ENCODE results near the gene ELANE. TPM values are rescaled to one million over a fixed set of nuclear protein-coding genes. Genes with fewer than 3 reads are reported as not detected.
"Not testable (repeated sequence)": the region's sequence is repeated elsewhere in the genome, so short reads cannot be mapped to it uniquely, and the experiment has no call there.

The ELANE gene
- polyA plus RNA-seq, 4 donors = 0.48 to 1.1 TPM; not detected in 2

DNA sequence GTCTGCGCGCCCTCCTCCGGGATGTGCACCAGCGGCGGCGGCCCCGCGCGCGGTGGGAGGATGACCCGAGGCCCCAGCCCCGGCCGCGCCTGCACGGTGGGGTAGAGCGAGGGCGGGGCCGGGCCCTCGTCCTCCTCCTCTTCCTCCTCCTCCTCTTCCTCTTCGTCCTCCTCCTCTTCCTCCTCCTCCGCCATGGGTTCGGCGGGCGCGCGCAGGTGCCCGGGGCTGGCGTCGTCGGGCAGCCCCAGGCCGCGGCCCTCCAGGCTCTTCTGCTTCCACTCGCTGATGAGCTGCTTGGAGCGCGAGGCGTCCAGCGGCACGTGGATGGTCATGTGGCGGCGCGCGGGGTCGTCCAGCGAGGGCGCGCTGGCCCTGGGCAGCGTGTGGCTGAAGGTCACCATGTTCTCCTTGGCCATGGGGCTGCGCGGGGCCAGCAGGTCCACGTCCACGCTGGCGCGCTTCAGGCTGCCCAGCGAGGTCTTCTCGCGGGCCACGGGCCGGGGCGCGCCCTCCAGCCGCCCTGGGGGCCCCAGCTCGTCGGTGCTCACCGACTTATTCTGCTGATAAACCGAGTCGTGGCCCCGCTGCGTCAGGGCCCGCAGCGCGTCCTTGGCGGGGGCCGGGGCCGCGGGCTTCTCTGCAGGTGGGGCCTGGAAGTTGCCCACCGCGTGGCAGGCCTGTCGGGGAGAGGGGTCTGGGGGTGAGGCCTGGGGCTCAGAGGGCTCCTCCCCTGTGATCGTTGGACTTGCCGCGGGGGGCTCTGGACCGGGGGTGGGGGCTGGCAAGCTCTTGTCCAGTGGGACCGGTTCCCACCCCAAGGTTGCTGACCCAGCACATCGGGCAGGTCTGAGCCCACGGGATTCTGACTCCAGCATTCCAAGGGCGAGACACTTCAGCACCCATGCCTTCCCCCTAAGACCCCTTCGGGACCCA lies 38.6 kb upstream of the ELANE start:
- DNase-seq (ENCODE audit: low read depth in 4 of 4, low spot score in 3 of 4) = no peak

DNA sequence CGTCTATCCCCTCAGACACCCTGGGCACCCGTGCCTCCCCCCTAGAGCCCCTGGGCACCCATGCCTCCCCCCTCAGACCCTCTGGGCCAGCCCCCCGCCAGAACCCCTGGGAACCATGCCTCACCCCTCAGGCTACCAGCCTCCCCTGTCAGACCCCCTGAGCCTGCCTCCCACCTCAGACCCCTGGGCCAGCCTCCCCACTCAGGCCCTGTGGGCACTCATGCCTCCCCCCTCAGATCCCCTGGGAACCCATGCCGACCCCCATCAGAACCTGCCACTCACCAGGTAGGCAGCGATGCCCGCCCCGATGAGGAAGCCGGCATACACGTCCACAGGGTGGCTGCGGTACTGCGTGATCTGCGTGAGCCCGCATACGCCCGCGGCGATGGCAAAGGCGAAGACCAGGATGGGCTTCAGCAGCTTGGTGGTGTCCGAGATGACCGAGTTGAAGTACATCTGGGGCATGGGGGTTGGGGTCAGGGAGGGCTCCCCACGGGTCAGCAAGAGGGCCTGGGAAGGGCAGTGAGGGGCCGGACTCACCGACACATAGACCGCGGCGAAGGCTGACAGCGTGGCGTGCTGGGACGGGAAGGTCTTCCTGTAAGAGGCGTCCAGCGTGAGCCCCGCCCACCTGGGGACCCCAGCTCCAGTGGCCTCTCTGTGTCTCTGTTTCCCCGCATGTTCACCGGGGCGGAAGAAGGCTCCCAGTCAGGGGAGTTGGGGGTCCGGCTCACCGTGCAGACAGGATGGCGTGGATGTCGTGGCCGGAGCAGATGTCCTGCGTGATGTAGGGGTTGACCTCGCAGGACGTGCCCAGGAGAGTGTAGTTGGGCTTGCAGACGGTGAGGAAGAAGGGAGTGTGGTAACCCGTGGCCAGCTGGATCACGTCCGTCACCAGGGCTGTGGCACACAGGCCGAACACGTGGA lies 37.7 kb upstream of the ELANE start:
- no peak for DNase-seq (ENCODE audit: low read depth in 4 of 4, low spot score in 3 of 4)

DNA sequence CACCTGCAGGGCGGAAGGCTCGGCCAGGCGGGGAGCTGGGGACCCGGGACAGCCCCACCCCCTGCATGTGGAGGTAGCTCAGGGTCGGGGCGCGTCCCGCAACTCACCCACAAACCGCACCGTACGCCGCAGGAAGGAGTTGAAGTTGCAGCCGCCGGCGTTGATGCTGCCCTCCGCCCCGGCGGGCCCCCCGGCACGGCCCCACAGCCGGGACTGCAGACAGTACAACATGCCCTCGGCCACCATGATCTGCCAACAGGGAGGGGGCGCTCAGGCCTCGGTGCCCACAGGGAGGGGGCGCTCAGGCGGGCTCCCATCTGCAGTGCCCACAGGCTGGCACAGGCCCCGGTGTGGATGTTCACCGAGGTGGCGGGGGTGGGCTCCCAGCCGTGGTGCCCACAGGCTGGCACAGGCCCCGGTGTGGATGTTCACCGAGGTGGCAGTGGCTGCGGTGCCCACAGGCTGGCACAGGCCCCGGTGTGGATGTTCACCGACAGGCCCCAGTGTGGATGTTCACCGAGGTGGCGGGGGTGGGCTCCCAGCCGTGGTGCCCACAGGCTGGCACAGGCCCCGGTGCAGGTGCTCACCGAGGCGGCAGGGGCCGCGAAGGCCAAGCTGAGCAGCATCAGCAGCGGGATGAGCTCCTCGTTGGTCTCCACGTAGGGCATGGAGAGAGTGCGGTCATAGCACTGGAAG lies 36.9 kb upstream of the ELANE start:
- no peak for DNase-seq (ENCODE audit: low read depth in 4 of 4, low spot score in 3 of 4)

DNA sequence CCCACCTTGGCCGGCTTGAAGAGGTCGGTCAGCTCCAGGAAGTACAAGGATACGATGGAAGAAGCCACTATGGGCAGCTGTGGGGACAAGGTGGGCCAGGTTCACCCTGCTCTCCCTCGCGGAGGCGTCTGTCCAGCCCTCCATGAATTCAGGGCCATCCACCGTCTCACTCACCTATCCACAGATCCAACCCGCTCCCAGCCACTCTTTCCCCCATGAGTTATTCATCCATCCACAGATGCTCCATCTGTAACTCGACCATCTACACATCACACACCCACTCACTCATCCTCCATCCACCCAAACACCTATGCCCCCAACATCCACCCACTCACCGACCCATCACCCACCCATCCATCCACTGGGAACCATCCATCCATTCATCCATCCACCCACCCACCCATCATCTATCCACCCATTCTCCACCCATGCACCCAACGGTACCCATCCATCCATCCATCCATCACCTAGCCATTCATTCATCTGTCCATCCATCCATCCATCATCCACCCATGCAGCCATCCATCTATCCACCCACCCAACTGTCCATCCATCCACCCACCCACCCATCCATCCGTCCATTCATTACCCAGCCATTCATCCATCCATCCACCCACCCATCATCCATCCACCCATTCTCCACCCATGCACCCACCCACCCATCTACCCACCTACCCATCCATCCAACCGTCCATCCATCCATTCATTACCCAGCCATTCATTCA lies 36.2 kb upstream of the ELANE start:
- no peak for DNase-seq (ENCODE audit: low read depth in 4 of 4, low spot score in 3 of 4)

DNA sequence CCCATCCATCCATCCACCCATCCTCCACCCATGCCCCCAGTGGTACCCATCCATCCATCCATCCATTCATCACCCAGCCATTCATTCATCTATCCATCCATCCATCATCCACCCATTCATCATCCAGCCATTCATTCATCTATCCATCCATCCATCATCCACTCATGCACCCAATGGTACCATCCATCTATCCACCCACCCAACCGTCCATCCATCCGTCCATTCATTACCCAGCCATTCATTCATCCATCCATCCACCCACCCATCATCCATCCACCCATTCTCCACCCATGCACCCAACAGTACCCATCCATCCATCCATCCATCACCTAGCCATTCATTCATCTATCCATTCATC lies 35.6 kb upstream of the ELANE start:
- no peak for DNase-seq (ENCODE audit: low read depth in 4 of 4, low spot score in 3 of 4)

DNA sequence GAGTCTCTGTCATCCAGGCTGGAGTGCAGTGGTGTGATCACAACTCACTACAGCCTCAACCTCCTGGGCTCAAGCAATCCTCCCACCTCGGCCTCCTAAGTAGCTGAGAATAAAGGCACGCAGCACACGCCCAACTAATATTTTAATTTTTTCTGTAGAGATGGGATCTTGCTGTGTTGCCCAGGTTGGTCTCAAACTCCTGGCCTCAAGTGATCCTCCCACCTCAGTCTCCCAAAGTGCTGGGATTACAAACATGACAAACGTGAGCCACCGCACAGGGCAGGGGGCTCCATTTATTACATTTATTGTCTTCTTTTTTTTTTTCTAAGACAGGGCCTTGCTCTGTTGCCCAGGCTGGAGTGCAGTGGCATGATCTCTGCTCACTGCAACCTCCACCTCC lies 31.9 kb upstream of the ELANE start:
- not testable (repeated sequence) for DNase-seq (ENCODE audit: low read depth in 4 of 4, low spot score in 3 of 4)

DNA sequence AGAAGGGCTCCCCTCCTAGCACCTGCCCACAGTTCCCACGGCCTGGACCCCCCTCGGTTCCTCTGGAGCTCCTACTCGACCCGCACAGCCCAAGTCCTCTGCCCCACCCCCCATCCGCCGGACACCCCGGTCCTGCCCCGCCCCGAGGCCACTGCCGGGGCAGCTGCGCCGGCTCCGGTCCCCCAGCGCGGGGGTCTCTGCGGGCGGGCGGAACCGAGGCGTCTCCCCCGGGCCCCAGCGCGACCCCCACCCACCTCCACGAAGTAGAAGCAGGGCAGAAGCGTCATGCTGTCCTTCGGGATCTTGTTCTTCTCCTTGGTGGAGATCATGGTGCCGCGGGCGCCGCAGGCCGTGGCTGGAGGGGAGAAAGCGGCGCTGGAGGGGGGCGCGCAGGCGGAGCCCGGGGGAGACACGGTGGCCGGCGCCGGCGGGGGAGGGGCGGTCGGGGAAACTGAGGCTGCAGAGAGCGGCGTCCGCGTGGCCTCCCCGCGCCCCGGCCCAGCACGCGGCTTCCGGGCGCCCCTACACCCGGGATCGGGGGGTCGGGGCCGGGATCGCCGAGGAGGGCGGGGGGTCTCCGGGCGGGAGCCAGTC lies 30.8 kb upstream of the ELANE start:
- DNase-seq (ENCODE audit: low read depth in 4 of 4, low spot score in 3 of 4) = no peak

DNA sequence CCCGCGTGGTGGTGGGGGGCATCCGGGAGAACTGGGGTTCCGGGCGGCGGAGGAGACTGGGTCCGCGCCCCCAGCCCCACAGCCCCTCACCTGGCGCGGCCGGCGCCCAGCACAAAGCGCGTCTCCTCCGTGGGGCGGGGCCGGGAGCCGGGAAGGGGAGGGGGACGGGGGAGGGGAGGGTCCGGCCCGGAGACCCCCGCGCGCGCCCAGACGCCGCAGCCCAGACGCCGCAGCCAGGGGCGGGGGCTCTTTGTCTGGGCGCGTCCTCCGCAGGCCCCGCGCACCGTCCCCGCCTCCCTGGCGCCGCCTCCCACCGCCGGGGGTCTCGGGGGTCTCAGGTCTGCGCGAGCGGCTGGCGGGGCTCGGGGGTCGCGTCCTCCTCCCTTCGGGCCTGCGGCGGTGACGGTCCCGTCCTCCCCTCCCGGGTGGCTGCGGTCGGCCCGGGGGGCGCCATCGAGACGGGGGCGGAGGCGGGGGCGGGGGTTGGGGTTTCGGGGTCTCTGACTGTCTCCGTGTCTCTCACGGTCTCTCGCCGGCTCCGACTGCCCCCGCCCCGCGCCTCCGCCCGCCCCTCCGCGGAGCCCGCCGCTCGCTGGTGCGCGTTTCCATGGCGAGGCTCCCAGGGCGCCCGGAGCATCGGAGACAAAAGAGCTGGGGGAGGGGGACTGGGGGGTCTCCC lies 30.1 kb upstream of the ELANE start, which contains the start of gene PLPPR3:
Gene PLPPR3 (minus strand): TSS at position 131 of the 679 bp plus-strand sequence. CDS start 396 bp downstream, outside the sequence.
- no peak for DNase-seq (ENCODE audit: low read depth in 4 of 4, low spot score in 3 of 4)

DNA sequence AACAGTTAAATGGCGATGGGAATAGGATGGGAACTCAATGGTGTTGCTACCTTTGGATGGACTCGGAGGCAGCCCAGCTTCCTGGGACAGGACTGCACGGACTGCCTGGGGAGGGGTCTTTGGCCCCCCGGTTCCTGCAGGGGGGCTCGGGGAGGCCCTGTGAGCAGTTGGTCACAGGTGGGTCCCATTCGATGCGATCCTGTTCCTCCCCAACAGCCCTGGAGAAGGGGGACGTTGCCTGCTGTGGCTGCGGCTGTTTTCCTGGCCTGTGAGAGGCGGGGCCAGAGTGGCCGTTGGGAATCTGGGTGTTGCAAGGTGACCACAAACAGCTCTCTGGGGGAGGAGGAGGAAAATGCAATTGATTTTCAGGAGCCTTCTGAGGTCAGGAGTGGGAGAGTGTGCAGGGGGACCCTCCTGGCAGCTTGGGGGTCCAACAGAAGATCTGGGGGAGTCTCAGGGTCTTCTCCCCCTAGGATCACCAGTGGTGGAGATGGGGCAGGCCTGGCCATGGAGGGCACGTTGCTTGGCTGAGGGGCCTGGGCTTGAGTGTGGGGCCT lies 28.5 kb upstream of the ELANE start:
- DNase-seq (ENCODE audit: low read depth in 4 of 4, low spot score in 3 of 4) = no peak

DNA sequence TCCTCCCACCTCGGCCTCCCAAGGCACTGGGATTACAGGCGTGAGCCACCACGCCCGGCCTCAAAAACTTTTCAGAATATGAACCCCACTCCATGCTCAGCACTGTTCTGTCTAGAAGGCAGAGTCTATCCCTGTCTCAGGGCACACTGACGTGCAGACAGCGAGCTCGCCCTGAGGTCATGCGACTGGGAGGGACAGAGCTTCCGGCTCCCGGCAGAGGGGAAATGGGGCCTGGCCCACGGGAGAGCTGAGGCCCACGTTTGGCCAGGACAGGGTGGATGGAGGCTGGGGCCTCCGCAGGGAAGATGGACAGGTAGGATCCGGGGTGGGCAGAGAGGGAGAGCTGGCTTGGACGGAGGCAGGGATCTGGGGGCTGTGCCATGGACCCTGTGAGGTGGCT lies 27.2 kb upstream of the ELANE start:
- DNase-seq (ENCODE audit: low read depth in 4 of 4, low spot score in 3 of 4) = no peak

DNA sequence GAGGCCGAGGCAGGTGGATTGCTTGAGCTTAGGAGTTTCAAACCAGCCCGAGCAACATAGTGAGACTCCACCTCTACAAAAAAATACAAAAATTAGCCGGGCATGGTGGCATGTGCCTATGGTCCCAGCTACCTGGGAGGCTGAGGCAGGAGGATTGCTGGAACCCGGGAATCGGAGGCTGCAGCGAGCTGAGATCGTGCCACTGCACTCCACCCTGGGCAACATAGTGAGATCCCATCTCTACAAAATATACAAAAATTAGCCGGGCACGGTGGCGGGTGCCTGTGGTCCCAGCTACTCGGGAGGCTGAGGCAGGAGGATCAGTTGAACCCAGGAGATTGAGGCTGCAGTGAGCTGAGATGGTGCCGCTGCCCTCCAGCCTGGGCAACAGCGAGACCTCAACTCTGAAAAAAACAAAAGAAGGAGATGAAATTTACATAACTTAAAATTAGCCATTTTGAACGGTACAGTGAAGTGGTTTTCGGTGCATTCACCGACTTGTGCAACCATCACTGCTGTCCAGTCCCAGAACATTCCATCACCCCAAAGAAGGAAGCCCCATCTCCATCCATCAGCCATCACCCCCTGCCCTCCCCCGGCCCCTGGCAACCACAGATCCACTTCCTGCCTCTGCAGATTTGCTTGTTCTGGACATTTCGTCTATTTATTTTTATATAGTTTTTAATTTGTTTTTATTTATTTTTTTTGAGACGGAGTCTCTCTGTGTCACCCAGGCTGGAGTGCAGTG lies 26.0 kb upstream of the ELANE start:
- no peak for DNase-seq (ENCODE audit: low read depth in 4 of 4, low spot score in 3 of 4)

DNA sequence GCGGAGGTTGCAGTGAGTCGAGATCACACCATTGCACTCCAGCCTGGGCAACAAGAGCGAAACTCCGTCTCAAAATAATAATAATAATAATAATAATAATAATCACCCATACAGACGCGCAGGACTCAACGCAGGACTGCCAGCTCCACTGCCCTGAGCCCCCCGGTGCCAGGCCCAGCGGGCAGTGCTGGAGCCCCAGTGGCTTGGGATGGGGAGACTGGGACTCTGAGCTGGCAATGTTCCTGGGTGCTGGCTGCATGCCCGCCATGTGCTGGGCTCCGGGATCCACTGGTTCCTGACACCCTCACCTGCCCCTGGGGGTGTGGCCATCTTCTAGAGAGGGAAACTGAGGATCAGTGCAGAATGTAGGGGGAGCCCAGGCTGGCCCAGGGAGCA lies 24.8 kb upstream of the ELANE start:
- no peak for DNase-seq (ENCODE audit: low read depth in 4 of 4, low spot score in 3 of 4)

DNA sequence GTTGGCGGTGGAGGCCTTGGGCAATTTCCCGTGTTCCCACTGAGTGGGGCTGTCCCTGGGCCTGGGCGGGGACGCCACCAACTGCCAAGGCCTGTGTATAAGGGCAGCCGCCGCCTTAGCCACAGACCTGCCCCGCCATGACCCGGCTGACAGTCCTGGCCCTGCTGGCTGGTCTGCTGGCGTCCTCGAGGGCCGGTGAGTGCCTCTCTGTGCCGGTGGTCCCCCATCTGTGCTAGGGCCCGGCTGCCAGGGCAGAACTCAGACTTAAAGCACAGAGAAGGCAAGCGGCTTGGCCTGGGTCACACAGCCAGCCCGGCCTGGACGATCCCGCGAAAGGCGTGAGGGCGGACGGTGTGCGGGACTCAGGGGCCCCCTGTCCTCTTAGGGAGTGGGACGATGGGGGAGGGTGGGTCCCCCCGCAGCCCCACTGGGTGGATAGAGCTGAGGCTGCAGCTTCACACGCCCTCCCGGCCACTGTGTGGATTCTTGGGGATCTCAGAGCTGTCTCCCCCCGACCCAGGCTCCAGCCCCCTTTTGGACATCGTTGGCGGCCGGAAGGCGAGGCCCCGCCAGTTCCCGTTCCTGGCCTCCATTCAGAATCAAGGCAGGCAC lies 24.3 kb upstream of the ELANE start, which contains the start of gene AZU1:
Gene AZU1 (plus strand): TSS at position 128 of the 612 bp plus-strand sequence. CDS start 10 bp downstream, at position 138.
- DNase-seq (ENCODE audit: low read depth in 4 of 4, low spot score in 3 of 4) = no peak

DNA sequence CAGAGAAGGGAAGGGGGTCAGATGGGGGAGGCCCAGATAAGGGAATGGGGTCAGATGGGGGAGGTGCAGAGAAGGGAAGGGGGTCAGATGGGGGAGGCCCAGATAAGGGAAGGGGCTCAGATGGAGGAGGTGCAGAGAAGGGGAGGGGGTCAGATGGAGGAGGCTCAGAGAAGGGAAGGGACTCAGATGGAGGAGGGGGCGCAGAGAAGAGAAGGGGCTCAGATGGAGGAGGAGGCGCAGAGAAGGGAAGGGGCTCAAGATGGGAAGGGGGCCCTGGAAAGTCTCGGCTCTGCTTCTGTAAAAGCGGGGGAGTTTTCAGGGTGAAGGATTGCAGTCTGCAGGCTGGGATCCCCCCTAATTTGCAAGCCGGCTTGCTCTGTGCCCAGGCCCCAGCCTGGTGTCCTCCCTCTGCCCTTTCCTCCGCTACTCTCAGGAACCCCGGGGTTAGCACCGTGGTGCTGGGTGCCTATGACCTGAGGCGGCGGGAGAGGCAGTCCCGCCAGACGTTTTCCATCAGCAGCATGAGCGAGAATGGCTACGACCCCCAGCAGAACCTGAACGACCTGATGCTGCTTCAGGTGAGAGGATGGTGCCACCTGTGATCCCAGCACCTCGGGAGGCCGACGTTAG lies 22.9 kb upstream of the ELANE start:
- DNase-seq (ENCODE audit: low read depth in 4 of 4, low spot score in 3 of 4) = no peak

DNA sequence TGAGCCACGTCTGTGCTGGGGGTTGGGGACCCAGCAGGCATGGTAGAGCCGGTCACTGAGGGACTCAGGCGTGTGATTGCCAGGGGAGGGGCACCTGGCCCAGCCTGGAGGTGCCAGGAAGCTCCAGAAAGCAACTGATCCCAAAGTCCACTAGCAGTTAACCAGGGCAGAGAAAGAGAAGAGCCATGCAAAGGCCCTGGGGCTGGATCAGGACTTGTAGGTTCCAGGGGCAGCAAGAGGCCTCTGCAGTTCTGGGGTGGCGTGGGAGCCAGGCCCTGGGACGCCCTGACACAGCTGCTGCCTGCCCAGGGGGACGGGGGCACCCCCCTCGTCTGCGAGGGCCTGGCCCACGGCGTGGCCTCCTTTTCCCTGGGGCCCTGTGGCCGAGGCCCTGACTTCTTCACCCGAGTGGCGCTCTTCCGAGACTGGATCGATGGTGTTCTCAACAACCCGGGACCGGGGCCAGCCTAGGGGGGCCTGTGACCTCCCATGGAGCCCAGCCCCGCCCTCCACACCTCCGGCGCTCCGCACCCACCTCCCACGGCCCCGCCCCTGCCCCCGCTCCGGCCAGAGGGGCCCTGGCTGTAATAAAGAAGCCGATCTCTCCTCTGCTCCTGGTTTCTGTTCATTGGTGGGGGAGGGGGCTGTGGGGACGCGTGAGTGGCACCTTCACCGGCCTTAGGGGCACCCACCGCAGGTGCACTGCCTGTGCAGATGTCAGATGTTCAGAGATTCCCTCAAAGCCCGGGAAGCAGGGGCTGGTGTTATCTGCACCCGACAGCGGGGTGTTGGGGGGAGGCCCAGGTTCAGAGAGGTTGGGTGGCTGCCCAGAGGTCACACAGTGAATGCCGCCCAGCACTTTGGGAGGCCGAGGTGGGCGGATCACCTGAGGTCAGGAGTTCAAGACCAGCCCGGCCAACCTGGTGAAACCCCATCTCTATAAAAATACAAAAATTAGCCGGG lies 20.4 kb upstream of the ELANE start:
- no peak for DNase-seq (ENCODE audit: low read depth in 4 of 4, low spot score in 3 of 4)

DNA sequence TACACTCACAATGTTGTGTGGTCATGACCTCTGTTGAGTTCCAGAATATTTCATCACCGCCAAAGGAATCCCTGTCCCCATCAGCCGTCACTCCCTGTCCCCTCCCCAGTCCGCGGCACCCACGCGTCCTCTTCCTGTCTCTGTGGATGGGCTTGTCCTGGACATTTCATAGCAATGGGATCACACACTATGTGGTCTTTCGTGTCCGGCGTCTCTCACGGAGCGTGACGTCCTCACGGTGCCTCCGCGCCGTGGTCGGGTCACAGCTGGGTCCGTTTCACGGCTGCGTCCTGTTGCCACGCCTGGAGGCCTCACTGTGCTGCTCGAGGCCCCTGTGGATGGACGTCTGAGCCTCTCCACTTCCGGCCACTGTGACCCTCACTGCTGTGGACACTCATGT lies 17.9 kb upstream of the ELANE start:
- no peak for DNase-seq (ENCODE audit: low read depth in 4 of 4, low spot score in 3 of 4)
